H1 (cell line): ENCODE measurements around the gene KCNH8. TPM values are rescaled to one million over a fixed set of nuclear protein-coding genes. Genes with fewer than 3 reads are reported as not detected.
A peak's percentile ranks its signal among the peaks of the same experiment; 100 is the strongest.

ENCODE experiments used
- ASH2L ChIP-seq: fragments of 200-600, 300-600 bp; sonication (generic); IDR thresholded peaks from one replicate; pipeline ENCODE4 v1.7.1; 2017; ENCODE audit warnings: low read length
- BACH1 ChIP-seq: IDR thresholded peaks from 2 replicates; pipeline ENCODE4 v1.6.1; 2012; ENCODE audit warnings: low read length, improper control_type of control experiment
- BCL11A ChIP-seq, 2 experiments: IDR thresholded peaks; one replicate each; pipeline ENCODE4 v1.6.1; 2011; ENCODE audit warnings: low read depth in 2 of 2, low read length in 2 of 2, mild to moderate bottlenecking in 2 of 2
- CBX5 ChIP-seq: fragments of 300-800, 300-1000 bp; sonication (generic); IDR thresholded peaks from 2 replicates; pipeline ENCODE4 v1.7.1; 2016; ENCODE audit warnings: antibody characterized with exemption, low read length, low read depth
- CBX8 ChIP-seq: fragments of 300-800, 300-1000 bp; sonication (generic); IDR thresholded peaks from 2 replicates; pipeline ENCODE4 v1.7.1; 2016; ENCODE audit warnings: low read depth, low read length, borderline replicate concordance
- CHD2 ChIP-seq: IDR thresholded peaks from 2 replicates; pipeline ENCODE4 v1.6.1; 2012; ENCODE audit warnings: low read length, improper control_type of control experiment
- EGR1 ChIP-seq: IDR thresholded peaks from 2 replicates; pipeline ENCODE4 v1.6.1; 2011; ENCODE audit warnings: low read depth, low read length, borderline replicate concordance
- EZH2 ChIP-seq: fragments of 200-600 bp; sonication (generic); IDR thresholded peaks from 2 replicates; pipeline ENCODE4 v1.7.1; 2012; ENCODE audit warnings: low read depth, mild to moderate bottlenecking, moderate library complexity, low read length, inconsistent platforms; ENCODE audit not compliant: severe bottlenecking
- FOSL1 ChIP-seq: IDR thresholded peaks from 2 replicates; pipeline ENCODE4 v1.6.1; 2011; ENCODE audit warnings: mild to moderate bottlenecking, low read depth, low read length, moderate library complexity; ENCODE audit not compliant: insufficient read depth
- JUND ChIP-seq: IDR thresholded peaks from 2 replicates; pipeline ENCODE4 v1.6.1; 2011; ENCODE audit warnings: mild to moderate bottlenecking, improper control_type of control experiment, low read length
- KDM4A ChIP-seq: IDR thresholded peaks from one replicate; pipeline ENCODE4 v1.7.1; 2012; ENCODE audit warnings: low read depth, mild to moderate bottlenecking, moderate library complexity, low read length, inconsistent platforms; ENCODE audit not compliant: severe bottlenecking
- NRF1 ChIP-seq: IDR thresholded peaks from 2 replicates; pipeline ENCODE4 v1.6.1; 2011; ENCODE audit warnings: mild to moderate bottlenecking, low read depth, low read length, improper control_type of control experiment
- POU5F1 ChIP-seq: IDR thresholded peaks from 2 replicates; pipeline ENCODE4 v1.6.1; 2011; ENCODE audit warnings: low read depth, mild to moderate bottlenecking, low read length, moderate library complexity
- RAD21 ChIP-seq, 2 experiments: IDR thresholded peaks in 1 of 2; conservative IDR thresholded peaks in 1 of 2; 2 replicates each; pipeline ENCODE4 v1.6.1; 2011; ENCODE audit warnings: low read depth in 2 of 2, low read length in 2 of 2, improper control_type of control experiment in 1 of 2, inconsistent platforms in 1 of 2, mild to moderate bottlenecking in 1 of 2, moderate library complexity in 1 of 2
- RBBP5 ChIP-seq: IDR thresholded peaks from 2 replicates; pipeline ENCODE4 v1.7.1; 2012; ENCODE audit warnings: low read depth, mild to moderate bottlenecking, inconsistent platforms, low read length, moderate library complexity, borderline replicate concordance
- RFX5 ChIP-seq: IDR thresholded peaks from 2 replicates; pipeline ENCODE4 v1.6.1; 2011; ENCODE audit warnings: low read depth, low read length, improper control_type of control experiment, borderline replicate concordance
- SIRT6 ChIP-seq: IDR thresholded peaks from one replicate; pipeline ENCODE4 v1.7.1; 2012; ENCODE audit warnings: low read length, inconsistent platforms
- SRF ChIP-seq: IDR thresholded peaks from 2 replicates; pipeline ENCODE4 v1.6.1; 2011; ENCODE audit warnings: mild to moderate bottlenecking, low read depth, low read length, moderate library complexity
- SUZ12 ChIP-seq: fragments of 200-600 bp; sonication (generic); IDR thresholded peaks from 2 replicates; pipeline ENCODE4 v1.6.1; 2012; ENCODE audit warnings: mild to moderate bottlenecking, inconsistent platforms, low read length, moderate library complexity, mixed read lengths
- USF2 ChIP-seq: IDR thresholded peaks from 2 replicates; pipeline ENCODE4 v1.6.1; 2011; ENCODE audit warnings: low read length, improper control_type of control experiment
- ZNF274 ChIP-seq: IDR thresholded peaks from 2 replicates; pipeline ENCODE4 v1.7.0; 2012; ENCODE audit warnings: low read length, borderline replicate concordance; ENCODE audit errors: extremely low read depth
- polyA plus RNA-seq, 7 experiments: library from polyadenylated mRNA; depleted of rRNA in 3 of 7; stranded (reverse) in 5 of 7; unstranded in 2 of 7; fragments of >200 nt in 5 of 7; fragments of 200-250 nt in 2 of 7; gene quantifications; 1 replicate in 5 of 7; 2 replicates in 1 of 7; 4 replicates in 1 of 7; pipeline versions ENCODE4 v1.2.1 to v1.2.3, GENCODE V29; 2011 to 2013; ENCODE audit warnings: missing spikeins in 2 of 7, mixed read lengths in 2 of 7
- total RNA-seq: library from RNA; stranded (reverse); fragmentation: NEBNext Ultra II Directional; extraction: Animal tissue kit (Norgen Biotek cat#: 25700); gene quantifications from 2 replicates; pipeline ENCODE4 v1.2.1, GENCODE V29; 2021
- TF ChIP-seq, protein P1 (sequence below): IDR thresholded peaks from 2 replicates; pipeline ENCODE4 v1.6.1; 2011; ENCODE audit warnings: low read depth, mild to moderate bottlenecking, low read length; ENCODE audit not compliant: insufficient read depth

KCNH8 gene
- total and polyA plus RNA-seq, 2 of the 8 experiments (the other 6 are each of a cell fraction or from before 2014, with no cell fraction given), result 2.2 to 2.4 TPM

GRCh38 chr3:19146685-19147650 lies 1.3 kb upstream of the KCNH8 start (continued):
- TF ChIP-seq, protein P1, sequence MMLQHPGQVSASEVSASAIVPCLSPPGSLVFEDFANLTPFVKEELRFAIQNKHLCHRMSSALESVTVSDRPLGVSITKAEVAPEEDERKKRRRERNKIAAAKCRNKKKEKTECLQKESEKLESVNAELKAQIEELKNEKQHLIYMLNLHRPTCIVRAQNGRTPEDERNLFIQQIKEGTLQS, result no peak
- no peak for TF ChIP-seq CBX5
- TF ChIP-seq POU5F1, result no peak
- TF ChIP-seq RAD21 (IDR thresholded peaks at IDR 0.05 in 1 of 2, conservative IDR thresholded peaks at IDR 0.05 in 1 of 2; ENCODE audit: low read depth in 2 of 2, low read length in 2 of 2), result peak; percentile 5 to 11; a peak in 1 of 4 replicates
- no peak for TF ChIP-seq CBX8
- TF ChIP-seq USF2, result no peak
- peak; percentile 50 for TF ChIP-seq KDM4A
- peak; percentile 35; the same call in 1 of the 2 replicates for TF ChIP-seq EGR1
- TF ChIP-seq SIRT6, result no peak
- no peak for TF ChIP-seq NRF1
- no peak for TF ChIP-seq RFX5
- TF ChIP-seq EZH2, result no peak
- TF ChIP-seq BACH1, result peak; percentile 63
- peak; percentile 35; the same call in 1 of the 2 replicates for TF ChIP-seq SUZ12
- no peak for TF ChIP-seq BCL11A (IDR thresholded peaks at IDR 0.05; ENCODE audit: low read depth in 2 of 2, low read length in 2 of 2)
- no peak for TF ChIP-seq FOSL1
- peak; percentile 91 for TF ChIP-seq RBBP5
- TF ChIP-seq ZNF274, result no peak
- TF ChIP-seq JUND, result no peak
- TF ChIP-seq CHD2, result no peak
- peak; percentile 80 for TF ChIP-seq ASH2L
- TF ChIP-seq SRF, result no peak
